Mesodermal cell (in vitro differentiated cells): Measurements from ENCODE around the gene CHRND.
A peak's percentile ranks its signal among the peaks of the same experiment; 100 is the strongest.
"Not testable (repeated sequence)": the region's sequence is repeated elsewhere in the genome, so short reads cannot be mapped to it uniquely, and the experiment has no call there.

Experiments used
- H3K27ac ChIP-seq: 2 replicates; pipeline ENCODE4 v1.7.0; 2013; ENCODE audit warnings: mild to moderate bottlenecking, low read depth, low read length, moderate library complexity; ENCODE audit not compliant: severe bottlenecking
- H3K36me3 ChIP-seq: 2 replicates; pipeline ENCODE4 v1.7.1; 2013; ENCODE audit warnings: mild to moderate bottlenecking, low read length, moderate library complexity; ENCODE audit not compliant: control insufficient read depth, insufficient read depth
- H3K4me1 ChIP-seq: one replicate; pipeline ENCODE4 v1.7.1; 2013; ENCODE audit warnings: mild to moderate bottlenecking, low read length; ENCODE audit not compliant: insufficient read depth, control insufficient read depth, poor library complexity, severe bottlenecking
- H3K4me3 ChIP-seq: 2 replicates; pipeline ENCODE4 v1.7.0; 2013; ENCODE audit warnings: low read length, control low read depth, mild to moderate bottlenecking; ENCODE audit not compliant: insufficient read depth, poor library complexity, severe bottlenecking; ENCODE audit errors: extremely low read depth
- H3K9me3 ChIP-seq: 2 replicates; pipeline ENCODE4 v1.7.1; 2013; ENCODE audit warnings: mild to moderate bottlenecking, low read length, moderate library complexity; ENCODE audit not compliant: control insufficient read depth
- WGBS, 2 experiments: methylation state at CpG; one replicate each; pipeline ENCODE4 v1.1.5; 2013; ENCODE audit warnings: missing lambda C conversion rate in 2 of 2; ENCODE audit not compliant: insufficient coverage in 2 of 2; 5-methylcytosine and 5-hydroxymethylcytosine counted together

CHRND gene

DNA sequence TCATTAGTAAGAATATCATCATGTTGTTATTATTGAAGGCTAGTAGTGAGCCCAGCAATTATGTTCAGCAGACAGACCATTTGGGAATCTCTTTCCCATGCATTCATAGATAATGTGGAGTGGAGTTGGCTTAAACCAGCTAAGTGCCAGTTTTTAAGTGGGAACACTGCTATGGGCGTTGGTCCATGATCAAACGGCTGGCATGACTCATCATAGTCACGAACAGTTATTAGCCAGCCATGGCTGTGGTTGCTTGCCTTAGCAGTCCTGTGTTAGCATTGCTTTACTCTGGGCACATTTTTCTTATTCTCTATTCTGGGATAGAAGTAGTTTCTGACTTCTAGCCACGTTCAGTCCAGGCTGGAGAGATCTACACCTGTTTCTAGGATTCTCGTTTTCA is 42.2 kb downstream of the CHRND start:
- H3K36me3 ChIP-seq: peaks cover 98% of the 10 kb centered on the region
- H3K9me3 ChIP-seq: no peaks in the 10 kb centered on the region
- H3K27ac ChIP-seq: no peak overlapping the region
- H3K4me3 ChIP-seq: no peak overlapping the region
- 96 to 100% methylated on average over 3 of the region's 5 CpGs for WGBS, 2 experiments
- no peaks in the 10 kb centered on the region for H3K4me1 ChIP-seq

DNA sequence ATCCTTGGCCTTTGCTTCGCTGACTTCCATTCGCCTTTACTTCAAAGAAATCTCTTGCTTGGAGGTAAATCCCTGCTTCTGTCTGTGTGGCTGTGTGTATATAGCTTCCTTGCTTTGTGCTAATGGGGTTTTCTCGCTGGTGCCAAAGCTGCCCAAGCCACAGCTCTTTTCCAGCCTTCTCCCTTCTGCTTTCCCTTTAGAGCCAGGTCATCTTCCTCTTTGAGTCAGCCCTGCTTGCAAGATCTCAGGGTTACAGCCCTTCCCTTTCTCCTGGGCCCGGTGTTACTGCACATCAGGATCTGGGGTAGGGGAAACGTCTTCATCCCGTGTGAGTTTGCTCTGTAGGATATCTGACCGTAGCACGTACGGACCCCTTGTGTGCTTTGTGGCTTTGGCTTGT is 43.6 kb downstream of the CHRND start:
- Histone ChIP-seq H3K36me3 (peaks cover 98% of the 10 kb centered on the region), H3K4me1 (no peaks in the 10 kb centered on the region), H3K27ac (no peak overlapping the region), H3K4me3 (no peak overlapping the region), H3K9me3 (no peaks in the 10 kb centered on the region)
- 92 to 100% methylated on average over 3 to 6 of the region's 9 CpGs for WGBS, 2 experiments

DNA sequence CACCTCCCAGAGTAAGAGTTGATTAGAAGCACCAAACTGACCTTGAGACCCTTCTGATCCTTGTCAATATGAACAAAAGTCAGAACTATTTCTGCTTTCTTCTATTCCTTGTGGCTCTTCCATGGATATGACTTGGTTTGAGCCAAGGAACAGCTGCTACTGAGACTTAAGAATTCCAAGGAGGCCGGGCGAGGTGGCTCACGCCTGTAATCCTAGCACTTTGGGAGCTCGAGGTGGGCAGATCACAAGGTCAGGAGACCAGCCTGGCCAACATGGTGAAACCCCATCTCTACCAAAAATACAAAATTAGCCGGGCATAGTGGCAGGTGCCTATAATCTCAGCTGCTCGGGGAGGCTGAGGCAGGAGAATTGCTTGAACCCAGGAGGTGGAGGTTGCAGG is 44.5 kb downstream of the CHRND start:
- whole genome bisulfite sequencing, 2 experiments: 96 to 97% methylated on average over 4 to 6 of the region's 6 CpGs
- H3K9me3 ChIP-seq, H3K4me3 ChIP-seq, H3K27ac ChIP-seq, H3K4me1 ChIP-seq: not testable (repeated sequence)
- peaks cover 97% of the 10 kb centered on the region for H3K36me3 ChIP-seq

DNA sequence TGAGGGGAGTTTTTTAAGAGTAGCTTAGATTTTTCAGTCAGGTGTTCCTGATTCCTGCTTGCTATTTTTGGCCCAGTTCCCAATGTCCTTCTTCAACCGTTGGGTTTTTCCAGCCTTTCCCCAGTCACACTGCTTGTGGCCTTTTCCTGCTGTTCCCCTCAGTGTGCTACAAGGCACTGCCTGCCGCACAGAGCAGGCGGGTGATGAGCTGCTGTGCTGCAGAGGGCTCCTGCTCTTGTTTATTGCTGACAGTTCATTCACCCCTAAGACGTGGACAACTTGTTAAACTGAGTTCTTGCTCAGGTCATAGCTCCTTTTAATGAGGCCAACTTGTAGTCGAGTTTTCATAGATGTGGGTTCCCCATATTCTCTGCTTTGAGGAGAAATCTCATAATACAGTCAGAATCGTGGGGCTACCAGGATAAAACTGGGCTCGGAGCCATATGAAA is 45.1 kb downstream of the CHRND start:
- Histone ChIP-seq H3K36me3 (peaks cover 92% of the 10 kb centered on the region), H3K4me1 (no peaks in the 10 kb centered on the region), H3K4me3 (no peak overlapping the region), H3K9me3 (no peaks in the 10 kb centered on the region), H3K27ac (no peak overlapping the region)
- 93 to 95% methylated on average over 7 of the region's 7 CpGs for WGBS, 2 experiments

DNA sequence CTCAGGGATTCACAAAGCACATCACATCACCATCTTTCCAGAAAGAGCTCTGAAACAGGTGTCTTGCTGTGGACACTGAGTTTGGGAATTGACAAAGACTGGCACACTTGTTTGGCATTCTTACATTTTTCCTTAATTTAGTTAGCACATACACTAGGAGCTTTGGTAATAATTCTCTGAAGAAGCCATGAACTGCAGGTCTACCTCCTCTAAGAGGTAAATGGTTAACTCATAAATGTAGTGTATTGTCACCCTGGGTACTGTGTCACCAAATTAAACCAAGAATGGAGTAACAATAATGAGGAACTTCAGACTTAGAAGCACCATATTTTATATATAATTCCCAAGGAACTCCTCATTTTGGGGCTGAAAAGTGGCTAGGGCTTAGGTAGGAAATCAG is 47.1 kb downstream of the CHRND start:
- peaks cover 72% of the 10 kb centered on the region for H3K36me3 ChIP-seq
- no peak overlapping the region for H3K4me3 ChIP-seq
- no peaks in the 10 kb centered on the region for H3K9me3 ChIP-seq
- no peak overlapping the region for H3K27ac ChIP-seq
- peaks cover 9% of the 10 kb centered on the region for H3K4me1 ChIP-seq

DNA sequence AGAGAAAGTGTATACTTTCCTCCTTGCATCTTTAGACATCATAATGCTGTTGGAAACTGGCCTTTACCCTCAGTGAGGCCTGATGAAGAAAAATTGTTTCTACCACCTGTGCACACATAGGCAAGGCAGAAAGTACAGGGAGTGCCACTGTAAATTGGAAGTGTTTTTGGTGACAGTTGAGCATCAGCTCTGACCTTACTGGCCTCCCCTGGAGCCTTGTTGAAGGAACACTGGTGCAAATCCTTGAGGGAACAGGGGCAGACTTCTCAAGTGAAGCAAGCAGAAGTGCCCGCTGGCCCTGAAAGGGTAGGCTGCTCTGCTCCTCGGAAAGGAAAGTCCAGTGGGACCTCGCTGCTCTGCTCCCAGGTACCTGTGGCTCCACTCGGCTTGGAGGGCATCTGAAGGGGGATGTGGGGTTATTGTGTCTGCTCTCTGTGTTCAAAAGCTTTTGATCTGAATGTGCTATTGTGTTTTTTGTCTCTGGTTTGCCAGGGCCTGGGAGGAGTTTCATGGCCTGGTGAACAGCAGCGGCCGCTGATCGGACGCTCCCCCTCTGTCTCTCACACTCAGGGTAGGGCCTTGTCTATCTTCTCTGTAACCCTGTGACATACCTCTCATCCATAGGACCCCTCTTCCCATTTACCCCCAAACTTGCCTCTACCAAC is 47.9 kb downstream of the CHRND start:
- WGBS, 2 experiments: 93 to 100% methylated on average over 5 to 8 of the region's 8 CpGs

DNA sequence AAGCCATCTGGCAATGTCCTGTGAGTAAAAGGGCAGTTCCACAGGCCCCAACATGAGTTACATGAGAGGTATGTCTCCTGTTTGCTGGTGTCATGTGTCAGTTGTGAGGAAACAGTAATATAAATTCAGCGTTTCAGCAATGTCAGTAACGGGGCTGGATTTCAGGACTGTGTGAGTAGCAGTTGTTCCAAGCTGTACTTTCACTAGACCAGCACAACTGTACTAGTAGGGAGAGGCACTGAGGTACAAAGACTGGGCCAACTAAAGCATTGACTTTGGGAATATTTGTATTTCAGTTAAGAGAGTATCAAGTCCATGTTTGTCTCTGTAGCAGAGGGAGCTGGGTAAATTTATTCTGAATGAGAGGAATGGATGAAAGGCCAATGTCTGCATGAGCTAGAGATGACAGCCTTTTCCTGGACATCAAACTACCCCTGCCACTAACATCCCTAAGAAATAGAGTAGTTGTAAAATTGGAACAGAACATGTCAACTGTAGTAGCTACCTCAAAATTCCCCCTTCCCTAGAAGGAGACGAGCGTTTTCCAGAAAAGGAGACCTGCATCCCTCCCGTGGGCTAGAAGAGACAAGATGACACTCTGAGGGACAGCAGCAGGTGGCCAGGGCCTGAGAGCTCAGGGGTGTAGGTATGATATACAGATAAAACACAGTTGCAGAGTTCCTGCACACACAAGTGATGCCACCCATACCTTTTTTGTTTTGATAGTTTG is 48.9 kb downstream of the CHRND start:
- Histone ChIP-seq H3K27ac (no peak overlapping the region), H3K36me3 (peaks cover 62% of the 10 kb centered on the region)
- WGBS, 2 experiments: 89 to 100% methylated on average over 2 of the region's 5 CpGs

More for the DNA sequence above, 47.9 kb downstream of the CHRND start:
- peaks cover 9% of the 10 kb centered on the region for H3K4me1 ChIP-seq
- H3K27ac ChIP-seq: no peak overlapping the region
- H3K36me3 ChIP-seq: peaks cover 66% of the 10 kb centered on the region
- H3K9me3 ChIP-seq: no peaks in the 10 kb centered on the region
- H3K4me3 ChIP-seq: no peak overlapping the region

DNA sequence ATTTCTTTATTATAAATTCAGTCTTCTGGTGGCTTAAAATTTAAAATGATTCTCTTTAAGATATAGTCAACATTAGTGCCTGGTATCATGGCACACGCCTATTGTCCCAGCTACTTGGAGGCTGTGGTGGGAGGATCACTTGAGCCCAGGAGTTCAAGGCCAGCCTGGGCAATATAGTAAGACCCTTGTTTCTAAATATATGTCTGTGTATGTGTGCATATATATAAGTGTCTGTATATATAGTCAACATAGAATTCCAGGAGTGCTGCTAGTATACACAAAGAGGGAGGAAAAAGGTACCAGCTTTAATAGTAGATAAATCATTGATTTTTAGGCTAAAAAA is 49.4 kb downstream of the CHRND start:
- H3K4me1 ChIP-seq: peaks cover 9% of the 10 kb centered on the region
- WGBS, 2 experiments: 100% methylated on average over 1 of the region's 1 CpG; no CpG with 5 or more reads in 1 of the 2 experiments
- H3K36me3 ChIP-seq: peaks cover 60% of the 10 kb centered on the region
- no peak overlapping the region for H3K27ac ChIP-seq
- H3K9me3 ChIP-seq: no peaks in the 10 kb centered on the region
- H3K4me3 ChIP-seq: no peak overlapping the region

More for the DNA sequence above, 48.9 kb downstream of the CHRND start:
- H3K4me1 ChIP-seq: peaks cover 9% of the 10 kb centered on the region
- H3K9me3 ChIP-seq: no peaks in the 10 kb centered on the region
- no peak overlapping the region for H3K4me3 ChIP-seq

DNA sequence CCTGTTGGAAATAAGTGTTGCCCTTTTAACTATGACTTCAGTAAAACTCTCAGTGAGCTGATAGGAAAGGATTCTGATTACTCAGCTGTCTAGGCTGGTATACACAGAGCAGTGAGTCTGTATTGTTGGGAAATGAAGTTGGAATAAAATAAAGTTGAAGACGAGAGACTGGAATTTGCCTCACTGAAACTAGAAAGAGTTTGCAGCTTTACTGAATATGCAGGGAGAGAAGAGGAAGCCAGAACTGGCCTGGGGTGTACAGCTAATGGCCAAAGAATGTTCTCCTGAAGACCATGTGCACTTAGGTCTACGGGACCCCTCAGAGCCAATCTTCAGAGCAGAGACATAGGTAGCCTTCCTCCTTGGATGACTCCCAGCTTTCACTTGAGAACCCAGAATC is 51.0 kb downstream of the CHRND start:
- H3K4me3 ChIP-seq: no peak overlapping the region
- H3K4me1 ChIP-seq: peaks cover 9% of the 10 kb centered on the region
- peaks cover 60% of the 10 kb centered on the region for H3K36me3 ChIP-seq
- H3K9me3 ChIP-seq: no peaks in the 10 kb centered on the region
- H3K27ac ChIP-seq: peak overlapping the region; percentile 51
- WGBS, 2 experiments: 77 to 89% methylated on average over 2 of the region's 2 CpGs

DNA sequence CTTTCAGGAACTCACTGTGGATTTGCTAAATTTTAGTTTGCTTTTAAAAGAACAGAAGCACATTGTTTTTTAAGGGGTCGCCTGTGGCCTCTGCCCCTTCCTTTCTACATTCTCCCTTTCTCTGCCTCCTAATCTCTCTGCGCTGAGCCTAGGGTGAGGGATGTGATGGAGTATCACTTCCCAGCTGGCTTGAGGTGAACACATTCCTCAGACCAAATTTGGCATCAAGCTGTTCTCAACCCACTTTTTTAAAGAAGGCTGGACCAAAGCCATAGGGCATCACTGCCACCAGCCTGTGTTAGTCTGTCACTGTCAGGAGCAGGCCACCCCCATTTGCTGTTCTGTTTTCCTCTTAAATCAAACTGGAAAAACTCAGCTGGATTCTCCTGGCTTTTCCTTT is 51.9 kb downstream of the CHRND start:
- Histone ChIP-seq H3K4me1 (peaks cover 9% of the 10 kb centered on the region), H3K4me3 (no peak overlapping the region), H3K36me3 (peaks cover 59% of the 10 kb centered on the region), H3K27ac (no peak overlapping the region), H3K9me3 (no peaks in the 10 kb centered on the region)
- no CpG with 5 or more reads among the region's 2 CpGs for WGBS, 2 experiments

DNA sequence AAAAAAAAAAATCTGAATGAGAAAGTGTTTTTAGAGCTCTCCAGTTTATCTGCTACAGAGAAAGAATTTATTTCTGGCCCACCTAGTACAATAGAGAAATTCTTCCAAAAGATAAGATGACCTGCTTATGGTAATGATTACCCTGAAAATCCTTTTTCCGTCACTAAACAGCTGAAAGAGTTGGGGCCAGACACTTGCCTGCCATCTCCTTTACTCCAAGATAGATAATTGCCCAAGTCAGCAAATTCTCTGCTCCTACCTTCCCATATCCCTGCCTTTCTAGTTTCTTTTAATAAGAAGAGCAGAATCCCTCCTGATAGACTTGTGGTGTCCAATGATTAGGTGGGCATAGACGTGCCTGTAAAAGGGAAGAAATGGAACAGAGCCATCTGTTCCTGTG is 52.7 kb downstream of the CHRND start:
- Histone ChIP-seq H3K9me3 (no peaks in the 10 kb centered on the region), H3K27ac (no peak overlapping the region), H3K4me3 (no peak overlapping the region), H3K4me1 (peaks cover 9% of the 10 kb centered on the region), H3K36me3 (peaks cover 58% of the 10 kb centered on the region)
- WGBS, 2 experiments: 100% methylated on average over 1 to 2 of the region's 2 CpGs
